Measurements from ENCODE around the gene HLA-A. TPM values are rescaled to one million over a fixed set of nuclear protein-coding genes. Genes with fewer than 3 reads are reported as not detected.

The HLA-A gene
- total RNA-seq, 3 donors from 2014 or later: 327 to 617 (median 473) TPM

DNA sequence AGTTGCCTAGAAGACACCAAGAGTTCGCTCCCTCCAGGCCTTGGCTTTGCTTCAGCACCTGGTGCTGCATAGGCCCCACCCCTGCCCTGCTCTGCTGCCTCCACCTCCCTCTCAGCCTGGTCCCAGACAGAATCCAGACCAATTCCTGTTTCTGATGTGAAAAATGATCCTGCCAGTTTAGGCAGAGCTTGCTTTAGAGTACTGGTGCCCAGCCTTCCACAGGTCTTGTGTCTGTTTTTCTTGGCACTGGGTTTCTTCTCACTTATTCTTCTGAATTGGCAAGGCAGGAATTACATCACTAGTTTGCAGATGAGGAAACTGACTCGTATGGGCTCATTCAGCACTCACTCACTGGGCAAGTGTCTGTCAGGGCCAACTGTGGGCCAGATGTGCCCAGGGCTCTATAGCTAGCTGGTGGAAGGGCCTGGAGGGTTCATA lies 53.0 kb downstream of the HLA-A start:
- Histone ChIP-seq H3K4me3 (no peak overlapping the region), H3K27ac (no peak overlapping the region), H3K36me3 (no peaks in the 10 kb centered on the region), H3K9me3 (no peaks in the 10 kb centered on the region), H3K27me3 (no peaks in the 10 kb centered on the region), H3K4me1 (no peaks in the 10 kb centered on the region)
- TF ChIP-seq, protein P1, sequence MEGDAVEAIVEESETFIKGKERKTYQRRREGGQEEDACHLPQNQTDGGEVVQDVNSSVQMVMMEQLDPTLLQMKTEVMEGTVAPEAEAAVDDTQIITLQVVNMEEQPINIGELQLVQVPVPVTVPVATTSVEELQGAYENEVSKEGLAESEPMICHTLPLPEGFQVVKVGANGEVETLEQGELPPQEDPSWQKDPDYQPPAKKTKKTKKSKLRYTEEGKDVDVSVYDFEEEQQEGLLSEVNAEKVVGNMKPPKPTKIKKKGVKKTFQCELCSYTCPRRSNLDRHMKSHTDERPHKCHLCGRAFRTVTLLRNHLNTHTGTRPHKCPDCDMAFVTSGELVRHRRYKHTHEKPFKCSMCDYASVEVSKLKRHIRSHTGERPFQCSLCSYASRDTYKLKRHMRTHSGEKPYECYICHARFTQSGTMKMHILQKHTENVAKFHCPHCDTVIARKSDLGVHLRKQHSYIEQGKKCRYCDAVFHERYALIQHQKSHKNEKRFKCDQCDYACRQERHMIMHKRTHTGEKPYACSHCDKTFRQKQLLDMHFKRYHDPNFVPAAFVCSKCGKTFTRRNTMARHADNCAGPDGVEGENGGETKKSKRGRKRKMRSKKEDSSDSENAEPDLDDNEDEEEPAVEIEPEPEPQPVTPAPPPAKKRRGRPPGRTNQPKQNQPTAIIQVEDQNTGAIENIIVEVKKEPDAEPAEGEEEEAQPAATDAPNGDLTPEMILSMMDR (IDR thresholded peaks at IDR 0.05): no peak
- TF ChIP-seq POLR2A (IDR thresholded peaks at IDR 0.05) (no peak), POLR2AphosphoS5 (IDR thresholded peaks at IDR 0.05) (no peak)
- DNase-seq (ENCODE audit: low spot score in 2 of 2): no peak
- intact Hi-C loops (cut with DNase I; ENCODE audit: low total_unique reads): no loop called here

Other genes starting within 250 kb of the HLA-A start
- gene HLA-F, start 219.1 kb upstream of the HLA-A start, total RNA-seq: 10 to 100 TPM; 58.6 to 93.7 (median 64.1) TPM
- not detected for gene HLA-G, start 114.7 kb upstream of the HLA-A start, total RNA-seq
- 10 to 100 TPM; 14.2 to 39.7 (median 24.1) TPM for gene POLR1H, start 118.7 kb downstream of the HLA-A start, total RNA-seq
- 10 to 100 TPM; 28.2 to 43.5 (median 35.8) TPM for gene PPP1R11, start 124.7 kb downstream of the HLA-A start, total RNA-seq
- 10 to 100 TPM in 2 of 3 donors, not detected in 1; 11.1 to 40.0 TPM for gene RNF39, start 133.2 kb downstream of the HLA-A start, total RNA-seq
- 1 to 10 TPM in 1 of 3 donors, not detected in 2; 3.3 TPM for gene TRIM31, start 170.6 kb downstream of the HLA-A start, total RNA-seq
- gene TRIM40, start 193.6 kb downstream of the HLA-A start, total RNA-seq: under 1 TPM in 1 of 3 donors, not detected in 2; 0.33 TPM
- gene TRIM10, start 218.7 kb downstream of the HLA-A start, total RNA-seq: not detected
- under 1 TPM in 1 of 3 donors, not detected in 2; 0.33 TPM for gene TRIM15, start 221.0 kb downstream of the HLA-A start, total RNA-seq